GM12874 (cell line): ENCODE measurements around the gene LMLN.

Source experiments
- CTCF ChIP-seq: IDR thresholded peaks from 2 replicates; pipeline ENCODE4 v1.5.1; 2011; ENCODE audit warnings: low read depth, mild to moderate bottlenecking, control low read depth, low read length, moderate library complexity; ENCODE audit not compliant: insufficient read depth

The LMLN gene

GRCh38 chr3:197953881-197954280, 6.1 kb upstream of the LMLN start:
- no peak for TF ChIP-seq CTCF

GRCh38 chr3:197955892-197956477, 4.0 kb upstream of the LMLN start:
- TF ChIP-seq CTCF: no peak

GRCh38 chr3:197956626-197956988, 3.4 kb upstream of the LMLN start:
- TF ChIP-seq CTCF: no peak

GRCh38 chr3:197957790-197958133, 2.3 kb upstream of the LMLN start:
- no peak for TF ChIP-seq CTCF

GRCh38 chr3:197958346-197958745, 1.7 kb upstream of the LMLN start:
- no peak for TF ChIP-seq CTCF

GRCh38 chr3:197959500-197959890, 522 bp upstream of the LMLN start:
- no peak for TF ChIP-seq CTCF

- no peak for TF ChIP-seq CTCF
These were observed 921 bp downstream of the LMLN start for GRCh38 chr3:197960694-197961581.
